ENCODE measurements around the gene SFXN4. TPM values are rescaled to one million over a fixed set of nuclear protein-coding genes. Genes with fewer than 3 reads are reported as not detected.

The SFXN4 gene
- total and polyA plus RNA-seq, 2 of the 13 experiments (the other 11 are each of a cell fraction or from before 2014, with no cell fraction given), result 47.7 to 64.9 TPM

GRCh38 chr10:119199231-119199992 lies 33.9 kb upstream of the SFXN4 start (continued):
- TF ChIP-seq ZNF143 (CRISPR knock-in tag; IDR thresholded peaks at IDR 0.05), result no peak
- no peak for TF ChIP-seq ZSCAN21 (CRISPR knock-in tag; IDR thresholded peaks at IDR 0.05; ENCODE audit: borderline replicate concordance)
- no peak for TF ChIP-seq ZNF367 (CRISPR knock-in tag; IDR thresholded peaks at IDR 0.05; ENCODE audit: borderline replicate concordance)
- TF ChIP-seq CENPBD1 (CRISPR knock-in tag; IDR thresholded peaks at IDR 0.05; ENCODE audit: borderline replicate concordance, low read depth), result no peak
- TF ChIP-seq SMC3 (IDR thresholded peaks at IDR 0.05; ENCODE audit: low read length), result peak; percentile 91
- no peak for TF ChIP-seq HNRNPH1 (optimal IDR thresholded peaks at IDR 0.05; ENCODE audit: low read depth, low read length)
- peak; percentile 93; the same call in 1 of the 2 replicates for TF ChIP-seq ZNF230 (CRISPR knock-in tag; IDR thresholded peaks at IDR 0.05)
- peak; percentile 60 for TF ChIP-seq THAP11 (CRISPR knock-in tag; IDR thresholded peaks at IDR 0.05)
- TF ChIP-seq ERF (CRISPR knock-in tag; IDR thresholded peaks at IDR 0.05), result peak; percentile 49; the same call in 1 of the 2 replicates
- TF ChIP-seq BORCS8-MEF2B (CRISPR knock-in tag; IDR thresholded peaks at IDR 0.05), result 0 out of 2 replicates have a peak, but pooled peaks have one; percentile 37
- no peak for TF ChIP-seq ZNF83 (CRISPR knock-in tag; IDR thresholded peaks at IDR 0.05; ENCODE audit: borderline replicate concordance)
- peak; percentile 35 to 69; a peak in 3 of 4 replicates for TF ChIP-seq HMGXB4 (CRISPR knock-in tag; IDR thresholded peaks at IDR 0.05; ENCODE audit: borderline replicate concordance in 1 of 2, low read depth in 1 of 2)
- TF ChIP-seq ZNF530 (CRISPR knock-in tag; IDR thresholded peaks at IDR 0.05; ENCODE audit: low read depth), result no peak
- TF ChIP-seq FOXA3 (CRISPR knock-in tag; IDR thresholded peaks at IDR 0.05), result 0 out of 2 replicates have a peak, but pooled peaks have one; percentile 17
- no peak for TF ChIP-seq ZNF768 (CRISPR knock-in tag; IDR thresholded peaks at IDR 0.05)
- no peak for TF ChIP-seq PRDM15 (CRISPR knock-in tag; IDR thresholded peaks at IDR 0.05)
- TF ChIP-seq THAP9 (CRISPR knock-in tag; IDR thresholded peaks at IDR 0.05; ENCODE audit: borderline replicate concordance), result peak; percentile 26; the same call in 1 of the 2 replicates
- no peak for TF ChIP-seq JDP2 (CRISPR knock-in tag; IDR thresholded peaks at IDR 0.05; ENCODE audit: borderline replicate concordance)
- TF ChIP-seq ZNF7 (CRISPR knock-in tag; IDR thresholded peaks at IDR 0.05), result no peak
- TF ChIP-seq NFYB (CRISPR knock-in tag; IDR thresholded peaks at IDR 0.05), result no peak
- TF ChIP-seq KMT2B (CRISPR knock-in tag; IDR thresholded peaks at IDR 0.05), result no peak
